Pancreas (tissue), 10 donors: ENCODE data around the gene POU2F2. TPM values are rescaled to one million over a fixed set of nuclear protein-coding genes. Genes with fewer than 3 reads are reported as not detected.

Source experiments
- ATAC-seq, 4 donors: fragments of 200-7000 bp; cut with Tn5 transposase; one replicate each; pipeline versions ENCODE4 v1.8.0 to v1.9.1; 2020; ENCODE audit warnings: mild to moderate bottlenecking in 4 of 4, moderate library complexity in 4 of 4
- DNase-seq, 6 donors: peaks; one replicate each; pipeline ENCODE4 v3.0.0-alpha.2; 2020
- FAIRE-seq: peaks from 2 replicates; lab custom pipeline; 2012; peaks lifted over from hg19 to GRCh38; lab: Jason Lieb, UNC
- H3K27ac ChIP-seq, 4 donors: fragments of 200-600 bp; sonication (generic); 1 replicate in 3 of 4; 2 replicates in 1 of 4; pipeline versions ENCODE4 v1.5.0 to v1.8.0; 2020
- H3K27me3 ChIP-seq, 4 donors: fragments of 200-600 bp; one replicate each; pipeline ENCODE4 v1.8.0; 2021
- H3K36me3 ChIP-seq, 3 donors: fragments of 200-600 bp; sonication (generic) in 1 of 3; one replicate each; pipeline versions ENCODE4 v1.5.0 to v1.8.0; 2020 to 2021
- H3K4me1 ChIP-seq, 3 donors: fragments of 200-600 bp; one replicate each; pipeline ENCODE4 v1.8.0; 2021
- H3K4me3 ChIP-seq, 4 donors: fragments of 200-600 bp; sonication (generic) in 2 of 4; one replicate each; pipeline versions ENCODE4 v1.5.0 to v1.8.0; 2020 to 2021
- H3K9me3 ChIP-seq, 4 donors: fragments of 200-600 bp; one replicate each; pipeline ENCODE4 v1.8.0; 2021
- WGBS, 2 donors: extraction: QIAGEN DNeasy Blood & Tissue Kit; methylation state at CpG; one replicate each; pipeline ENCODE4 v1.1.7; 2013; 5-methylcytosine and 5-hydroxymethylcytosine counted together
- intact Hi-C, 3 donors: fragments of 100-400 bp; cut with DNase I; formaldehyde crosslinking; loops; one replicate each; pipeline versions ENCODE4 v1.11.1 to v1.14.2; 2022
- polyA plus RNA-seq, 2 donors: library from polyadenylated mRNA; stranded (reverse); fragments of 200-250 nt; gene quantifications; one replicate each; pipeline ENCODE4 v1.2.3, GENCODE V29; 2013
- total RNA-seq, 6 donors: library from RNA; stranded (reverse); fragmentation: NEBNext Ultra II Directional in 4 of 6; extraction: Animal tissue kit (Norgen Biotek cat#: 25700) in 4 of 6; gene quantifications; one replicate each; pipeline versions ENCODE4 v1.2.1 to v1.2.4, GENCODE V29; 2021 to 2023
- TF ChIP-seq, protein P1 (sequence below), 4 donors: fragments of 200-600 bp; sonication (generic) in 3 of 4; IDR thresholded peaks; one replicate each; pipeline versions ENCODE4 v1.5.0 to v1.8.0; 2021; ENCODE audit warnings: antibody characterized with exemption in 4 of 4
- donor health status: healthy with polysubstance abuse.
- donor health status: DM: no; HTN: no; CAD: no; lungs with moderate emphysema.
- donor health status: DM: no; HTN: no; CAD: no.
- donor health status: control.
- donor health status: control.
- donor health status: Bipolar disorder and iron deficiency.
- donor health status: DM: yes; HTN: yes; CAD: no.
- donor health status: DM: no; HTN: no; CAD: no.
- donor health status: DM: no; HTN: no; CAD: no.
- donor health status: DM: yes; HTN: yes; CAD: no.

POU2F2 gene
- total and polyA plus RNA-seq, 8 donors = 0.56 to 5.6 (median 1.3) TPM

DNA sequence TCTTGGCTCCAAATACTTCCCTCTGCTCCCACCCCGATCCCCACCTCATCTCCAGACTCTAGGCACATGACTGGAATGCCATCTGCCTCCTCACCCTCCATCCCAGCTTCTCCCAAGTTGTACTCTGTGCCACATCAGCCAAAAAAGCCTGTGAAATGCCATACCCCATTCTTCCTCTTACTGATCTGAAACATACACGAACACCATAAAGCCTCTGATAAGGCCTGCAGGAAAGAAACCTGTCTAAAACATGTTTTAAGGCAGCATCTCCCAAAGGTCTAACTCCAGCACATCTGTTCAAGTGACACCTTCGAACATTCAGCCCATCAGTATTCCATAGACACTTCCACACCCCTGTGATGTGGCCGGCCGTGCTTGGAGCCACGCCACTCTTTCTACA is 67.8 kb downstream of the POU2F2 start:
- Histone ChIP-seq H3K27ac (no peak overlapping the region), H3K27me3 (no peaks in the 10 kb centered on the region), H3K4me1 (no peaks in the 10 kb centered on the region), H3K4me3 (no peak overlapping the region), H3K36me3 (no peaks in the 10 kb centered on the region), H3K9me3 (no peaks in the 10 kb centered on the region)
- TF ChIP-seq, protein P1, sequence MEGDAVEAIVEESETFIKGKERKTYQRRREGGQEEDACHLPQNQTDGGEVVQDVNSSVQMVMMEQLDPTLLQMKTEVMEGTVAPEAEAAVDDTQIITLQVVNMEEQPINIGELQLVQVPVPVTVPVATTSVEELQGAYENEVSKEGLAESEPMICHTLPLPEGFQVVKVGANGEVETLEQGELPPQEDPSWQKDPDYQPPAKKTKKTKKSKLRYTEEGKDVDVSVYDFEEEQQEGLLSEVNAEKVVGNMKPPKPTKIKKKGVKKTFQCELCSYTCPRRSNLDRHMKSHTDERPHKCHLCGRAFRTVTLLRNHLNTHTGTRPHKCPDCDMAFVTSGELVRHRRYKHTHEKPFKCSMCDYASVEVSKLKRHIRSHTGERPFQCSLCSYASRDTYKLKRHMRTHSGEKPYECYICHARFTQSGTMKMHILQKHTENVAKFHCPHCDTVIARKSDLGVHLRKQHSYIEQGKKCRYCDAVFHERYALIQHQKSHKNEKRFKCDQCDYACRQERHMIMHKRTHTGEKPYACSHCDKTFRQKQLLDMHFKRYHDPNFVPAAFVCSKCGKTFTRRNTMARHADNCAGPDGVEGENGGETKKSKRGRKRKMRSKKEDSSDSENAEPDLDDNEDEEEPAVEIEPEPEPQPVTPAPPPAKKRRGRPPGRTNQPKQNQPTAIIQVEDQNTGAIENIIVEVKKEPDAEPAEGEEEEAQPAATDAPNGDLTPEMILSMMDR (IDR thresholded peaks at IDR 0.05) = no peak
- no peak for ATAC-seq
- FAIRE-seq = no peak
- DNase-seq = no peak
- WGBS, 2 donors = 74 to 86% methylated on average over 6 of the region's 6 CpGs
- intact Hi-C loops = no loop called here

DNA sequence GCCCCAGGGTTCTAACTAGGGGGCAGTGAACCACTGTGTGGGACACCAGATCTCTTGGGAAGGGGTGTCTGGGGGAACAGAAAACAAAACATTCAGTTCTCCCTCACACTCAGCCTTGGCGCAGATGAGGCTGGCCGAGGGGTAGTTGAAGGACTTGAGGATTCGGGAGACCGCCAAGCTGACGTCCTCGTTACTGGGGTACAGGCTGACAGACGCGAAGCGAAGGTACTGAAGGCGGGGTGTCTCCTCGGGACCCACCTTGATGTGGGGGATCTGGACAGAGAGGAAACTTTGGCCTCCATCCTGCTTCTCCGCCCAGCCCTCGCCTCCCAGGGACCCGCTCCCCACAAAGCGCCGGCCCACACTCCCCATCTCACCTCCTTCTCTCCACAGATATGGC is 69.9 kb downstream of the POU2F2 start:
- DNase-seq = no peak

DNA sequence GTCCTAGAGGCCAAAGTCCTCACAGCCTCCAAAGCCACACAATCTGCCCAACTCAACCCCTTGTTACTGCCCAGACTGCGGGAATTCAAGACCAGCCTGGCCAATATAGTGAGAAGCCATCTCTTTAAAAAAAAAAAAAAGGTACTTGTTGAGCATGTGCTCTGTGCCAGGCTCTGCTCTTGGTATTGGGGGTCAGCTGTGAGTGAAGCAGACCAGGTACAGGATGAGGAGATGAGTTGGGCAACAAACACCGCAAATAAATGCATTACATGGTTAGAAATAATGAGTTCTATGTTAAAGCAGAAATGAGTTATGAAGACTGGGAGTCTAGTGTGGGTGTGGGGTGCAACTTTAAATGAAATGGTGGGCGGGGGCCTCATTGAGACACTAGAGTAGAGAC is 72.1 kb downstream of the POU2F2 start:
- no peaks in the 10 kb centered on the region for H3K36me3 ChIP-seq
- H3K4me1 ChIP-seq = no peaks in the 10 kb centered on the region
- 84 to 86% methylated on average over 3 of the region's 3 CpGs for WGBS, 2 donors
- DNase-seq (no peak), FAIRE-seq (no peak), ATAC-seq (no peak)
- no peak overlapping the region for H3K27ac ChIP-seq
- H3K9me3 ChIP-seq = no peaks in the 10 kb centered on the region
- intact Hi-C loops = no loop called here
- no peaks in the 10 kb centered on the region for H3K27me3 ChIP-seq
- TF ChIP-seq, protein P1 (IDR thresholded peaks at IDR 0.05) = no peak
- no peak overlapping the region for H3K4me3 ChIP-seq

More for the DNA sequence above, 69.9 kb downstream of the POU2F2 start:
- H3K36me3 ChIP-seq = no peaks in the 10 kb centered on the region
- no peak overlapping the region for H3K4me3 ChIP-seq
- intact Hi-C loops = no loop called here
- 89 to 91% methylated on average over 16 of the region's 16 CpGs for WGBS, 2 donors
- no peak overlapping the region for H3K27ac ChIP-seq
- no peaks in the 10 kb centered on the region for H3K27me3 ChIP-seq
- H3K4me1 ChIP-seq = no peaks in the 10 kb centered on the region
- H3K9me3 ChIP-seq = no peaks in the 10 kb centered on the region
- no peak for FAIRE-seq
- ATAC-seq = no peak
- TF ChIP-seq, protein P1 (IDR thresholded peaks at IDR 0.05) = no peak

DNA sequence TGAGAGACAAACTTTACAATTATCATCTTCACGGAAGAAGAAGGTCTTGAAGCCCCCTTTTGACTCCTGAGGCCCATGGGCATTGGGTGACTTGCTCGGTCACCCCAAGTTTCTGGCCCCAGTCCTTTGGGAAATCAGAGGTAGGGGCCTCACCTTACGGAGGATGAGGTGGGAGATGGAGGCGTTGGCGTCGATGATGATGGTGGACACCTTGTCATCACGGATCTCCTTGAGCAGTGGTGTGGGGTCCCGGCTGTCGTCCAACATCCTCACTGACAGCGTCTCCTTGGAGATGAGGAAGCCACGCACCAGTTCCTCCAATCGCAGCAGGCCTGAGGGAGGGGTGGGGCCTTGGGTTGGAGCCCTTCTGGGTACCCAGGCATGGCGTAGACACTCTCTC is 73.0 kb downstream of the POU2F2 start:
- FAIRE-seq (no peak), DNase-seq (no peak)
- no peak overlapping the region for H3K27ac ChIP-seq

DNA sequence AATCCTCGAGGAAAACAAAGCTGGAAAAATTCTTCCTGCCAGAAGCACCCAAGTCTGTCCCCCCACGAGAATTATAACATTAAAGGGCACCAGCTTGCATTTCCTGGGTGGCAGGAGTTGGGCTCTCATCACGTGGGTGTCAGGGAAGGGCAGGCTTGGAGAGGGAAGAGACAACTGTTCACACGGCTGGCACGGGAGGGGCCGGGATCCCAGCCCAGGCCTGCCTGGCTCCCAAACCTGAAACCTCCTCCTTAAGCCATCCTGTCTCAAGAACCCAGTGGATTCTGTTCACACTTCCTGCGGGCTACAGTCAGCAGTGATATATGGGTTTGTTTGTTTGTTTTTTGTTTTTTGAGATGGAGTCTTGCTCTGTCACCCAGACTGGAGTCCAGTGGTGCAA is 74.4 kb downstream of the POU2F2 start:
- ATAC-seq (no peak), DNase-seq (no peak), FAIRE-seq (no peak)
- Histone ChIP-seq H3K4me3 (no peak overlapping the region), H3K27me3 (no peaks in the 10 kb centered on the region), H3K4me1 (no peaks in the 10 kb centered on the region), H3K36me3 (no peaks in the 10 kb centered on the region), H3K27ac (no peak overlapping the region), H3K9me3 (no peaks in the 10 kb centered on the region)
- intact Hi-C loops = no loop called here
- TF ChIP-seq, protein P1 (IDR thresholded peaks at IDR 0.05) = no peak
- 59 to 63% methylated on average over 7 of the region's 7 CpGs for WGBS, 2 donors

More for the DNA sequence above, 73.0 kb downstream of the POU2F2 start:
- intact Hi-C loops = no loop called here
- Histone ChIP-seq H3K9me3 (no peaks in the 10 kb centered on the region), H3K4me3 (no peak overlapping the region), H3K27me3 (no peaks in the 10 kb centered on the region), H3K36me3 (no peaks in the 10 kb centered on the region), H3K4me1 (no peaks in the 10 kb centered on the region)
- ATAC-seq = no peak
- WGBS, 2 donors = 79 to 88% methylated on average over 13 of the region's 13 CpGs
- TF ChIP-seq, protein P1 (IDR thresholded peaks at IDR 0.05) = no peak
